Renal pelvis (tissue), 4 donors: ENCODE data around the gene CCDC178. TPM values are rescaled to one million over a fixed set of nuclear protein-coding genes. Genes with fewer than 3 reads are reported as not detected.
"Not testable (repeated sequence)": the region's sequence is repeated elsewhere in the genome, so short reads cannot be mapped to it uniquely, and the experiment has no call there.

Source experiments
- DNase-seq: peaks from one replicate; pipeline ENCODE4 v3.0.0-alpha.2; 2013
- polyA plus RNA-seq, 3 donors: library from polyadenylated mRNA; unstranded; fragments of 120-200 nt; gene quantifications; one replicate each; pipeline ENCODE4 v1.2.1, GENCODE V29; 2013; ENCODE audit not compliant: insufficient read length in 3 of 3

The CCDC178 gene
- polyA plus RNA-seq, 3 donors, result 1.6 to 1.9 (median 1.9) TPM

- no peak for DNase-seq
These were observed 70.6 kb downstream of the CCDC178 start for GRCh38 chr18:33369711-33370449.

GRCh38 chr18:33356735-33357134, 83.8 kb downstream of the CCDC178 start:
- DNase-seq, result no peak

GRCh38 chr18:33355756-33356155, 84.8 kb downstream of the CCDC178 start:
- no peak for DNase-seq

- no peak for DNase-seq
These were observed 85.3 kb downstream of the CCDC178 start for GRCh38 chr18:33355263-33355662.

GRCh38 chr18:33350256-33350655, 90.3 kb downstream of the CCDC178 start:
- no peak for DNase-seq

- not testable (repeated sequence) for DNase-seq
These were observed 100.8 kb downstream of the CCDC178 start for GRCh38 chr18:33339733-33340132.

- DNase-seq, result no peak
These were observed 105.7 kb downstream of the CCDC178 start for GRCh38 chr18:33334781-33335180.

- no peak for DNase-seq
These were observed 109.8 kb downstream of the CCDC178 start for GRCh38 chr18:33330711-33331110.

- no peak for DNase-seq
These were observed 113.5 kb downstream of the CCDC178 start for GRCh38 chr18:33326975-33327374.

GRCh38 chr18:33317640-33318039, 122.9 kb downstream of the CCDC178 start:
- DNase-seq, result no peak

GRCh38 chr18:33316146-33316587, 124.4 kb downstream of the CCDC178 start:
- no peak for DNase-seq

- no peak for DNase-seq
These were observed 133.0 kb downstream of the CCDC178 start for GRCh38 chr18:33307520-33307919.

- no peak for DNase-seq
These were observed 136.2 kb downstream of the CCDC178 start for GRCh38 chr18:33304277-33304676.

GRCh38 chr18:33291539-33291938, 149.0 kb downstream of the CCDC178 start:
- no peak for DNase-seq

- no peak for DNase-seq
These were observed 152.3 kb downstream of the CCDC178 start for GRCh38 chr18:33288082-33288716.

- no peak for DNase-seq
These were observed 157.7 kb downstream of the CCDC178 start for GRCh38 chr18:33282709-33283333.

GRCh38 chr18:33282142-33282541, 158.4 kb downstream of the CCDC178 start:
- no peak for DNase-seq

- DNase-seq, result no peak
These were observed 163.1 kb downstream of the CCDC178 start for GRCh38 chr18:33277431-33277830.

GRCh38 chr18:33275843-33276242, 164.7 kb downstream of the CCDC178 start:
- no peak for DNase-seq

GRCh38 chr18:33270297-33270696, 170.2 kb downstream of the CCDC178 start:
- DNase-seq, result no peak

- DNase-seq, result no peak
These were observed 171.3 kb downstream of the CCDC178 start for GRCh38 chr18:33269223-33269622.

GRCh38 chr18:33264566-33264965, 176.0 kb downstream of the CCDC178 start:
- no peak for DNase-seq

- DNase-seq, result no peak
These were observed 201.2 kb downstream of the CCDC178 start for GRCh38 chr18:33239298-33239697.
